Measurements from ENCODE around the gene SH3PXD2B. TPM values are rescaled to one million over a fixed set of nuclear protein-coding genes. Genes with fewer than 3 reads are reported as not detected.

Gene SH3PXD2B
- total RNA-seq, 1 donor from 2014 or later: 62.4 TPM

- DNase-seq (ENCODE audit: low read depth): no peak
- H3K4me3 ChIP-seq (ENCODE audit: low read depth, low read length): no peak overlapping the region
- no peak for TF ChIP-seq CTCF (IDR thresholded peaks at IDR 0.05; ENCODE audit: insufficient read depth, low read length, poor library complexity, severe bottlenecking)
- no peaks in the 10 kb centered on the region for H3K36me3 ChIP-seq (ENCODE audit: control insufficient read depth, insufficient read depth, low read length)
- H3K27me3 ChIP-seq (ENCODE audit: control insufficient read depth, insufficient read depth, low read length): peaks cover 11% of the 10 kb centered on the region
Measured at GRCh38 chr5:172493461-172493860, 39.1 kb upstream of the SH3PXD2B start.

- Histone ChIP-seq H3K27me3 (ENCODE audit: control insufficient read depth, insufficient read depth, low read length) (peaks cover 14% of the 10 kb centered on the region), H3K4me3 (ENCODE audit: low read depth, low read length) (no peak overlapping the region), H3K36me3 (ENCODE audit: control insufficient read depth, insufficient read depth, low read length) (no peaks in the 10 kb centered on the region)
- no peak for DNase-seq (ENCODE audit: low read depth)
- TF ChIP-seq CTCF (IDR thresholded peaks at IDR 0.05; ENCODE audit: insufficient read depth, low read length, poor library complexity, severe bottlenecking): no peak
Measured at GRCh38 chr5:172493002-172493401, 38.7 kb upstream of the SH3PXD2B start.

- Histone ChIP-seq H3K4me3 (ENCODE audit: low read depth, low read length) (no peak overlapping the region), H3K36me3 (ENCODE audit: control insufficient read depth, insufficient read depth, low read length) (no peaks in the 10 kb centered on the region), H3K27me3 (ENCODE audit: control insufficient read depth, insufficient read depth, low read length) (peaks cover 11% of the 10 kb centered on the region)
- no peak for TF ChIP-seq CTCF (IDR thresholded peaks at IDR 0.05; ENCODE audit: insufficient read depth, low read length, poor library complexity, severe bottlenecking)
- DNase-seq (ENCODE audit: low read depth): no peak
Measured at GRCh38 chr5:172492097-172492840, 37.9 kb upstream of the SH3PXD2B start.

GRCh38 chr5:172491481-172491880 lies 37.2 kb upstream of the SH3PXD2B start:
- no peak for TF ChIP-seq CTCF (IDR thresholded peaks at IDR 0.05; ENCODE audit: insufficient read depth, low read length, poor library complexity, severe bottlenecking)
- DNase-seq (ENCODE audit: low read depth): no peak
- Histone ChIP-seq H3K27me3 (ENCODE audit: control insufficient read depth, insufficient read depth, low read length) (peaks cover 11% of the 10 kb centered on the region), H3K4me3 (ENCODE audit: low read depth, low read length) (no peak overlapping the region), H3K36me3 (ENCODE audit: control insufficient read depth, insufficient read depth, low read length) (no peaks in the 10 kb centered on the region)

GRCh38 chr5:172490514-172491461 lies 36.5 kb upstream of the SH3PXD2B start:
- H3K4me3 ChIP-seq (ENCODE audit: low read depth, low read length): no peak overlapping the region
- no peak for DNase-seq (ENCODE audit: low read depth)
- TF ChIP-seq CTCF (IDR thresholded peaks at IDR 0.05; ENCODE audit: insufficient read depth, low read length, poor library complexity, severe bottlenecking): no peak
- H3K27me3 ChIP-seq (ENCODE audit: control insufficient read depth, insufficient read depth, low read length): peaks cover 11% of the 10 kb centered on the region
- no peaks in the 10 kb centered on the region for H3K36me3 ChIP-seq (ENCODE audit: control insufficient read depth, insufficient read depth, low read length)

Measured in kidney epithelial cell (primary cell).